ENCODE results near the gene ABCB9.
A peak's percentile ranks its signal among the peaks of the same experiment; 100 is the strongest.

ABCB9 gene

DNA sequence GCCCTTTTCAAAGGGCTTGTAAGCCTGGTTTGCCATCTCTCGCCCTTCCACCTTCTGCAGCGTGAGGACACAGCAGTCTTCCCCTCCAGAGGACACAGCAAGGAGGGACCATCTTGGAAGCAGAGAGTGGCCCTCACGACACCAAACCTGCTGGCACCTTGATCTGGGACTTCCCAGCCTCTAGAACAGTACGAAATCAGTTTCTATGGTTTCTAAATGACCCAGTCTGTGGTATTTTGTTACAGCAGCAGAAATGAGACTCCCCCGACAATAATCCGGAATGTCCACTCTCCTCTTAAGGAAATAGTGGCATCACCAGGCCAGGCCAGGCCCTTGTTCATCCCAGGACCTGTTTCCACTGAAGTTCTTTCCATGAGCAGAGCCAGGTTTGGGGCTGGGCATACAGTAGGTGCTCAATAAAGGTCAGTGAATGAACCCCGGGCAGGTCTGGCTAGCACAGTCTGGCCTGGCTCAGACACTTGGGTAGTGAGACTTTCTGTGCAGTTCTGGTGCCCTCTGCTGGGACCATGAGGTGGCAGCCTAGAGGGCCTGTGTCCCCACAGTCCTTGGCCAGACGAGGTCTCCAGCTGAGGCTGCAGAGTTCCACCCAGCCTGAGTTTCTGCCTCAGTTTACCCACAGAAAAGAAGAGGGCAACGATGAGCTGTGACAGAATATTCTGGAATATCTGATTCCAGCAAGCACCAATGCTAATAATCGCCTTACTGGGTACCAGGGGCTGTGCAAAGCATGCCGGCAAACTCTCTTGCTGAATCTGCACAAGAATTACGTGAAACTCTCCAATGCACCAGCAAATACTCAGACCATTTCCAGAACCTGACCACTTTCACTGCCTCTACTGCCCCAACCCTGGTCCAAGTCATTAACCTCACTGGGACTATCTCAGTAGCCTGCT, 14.0 kb downstream of the ABCB9 start:
- TF ChIP-seq, protein P1, sequence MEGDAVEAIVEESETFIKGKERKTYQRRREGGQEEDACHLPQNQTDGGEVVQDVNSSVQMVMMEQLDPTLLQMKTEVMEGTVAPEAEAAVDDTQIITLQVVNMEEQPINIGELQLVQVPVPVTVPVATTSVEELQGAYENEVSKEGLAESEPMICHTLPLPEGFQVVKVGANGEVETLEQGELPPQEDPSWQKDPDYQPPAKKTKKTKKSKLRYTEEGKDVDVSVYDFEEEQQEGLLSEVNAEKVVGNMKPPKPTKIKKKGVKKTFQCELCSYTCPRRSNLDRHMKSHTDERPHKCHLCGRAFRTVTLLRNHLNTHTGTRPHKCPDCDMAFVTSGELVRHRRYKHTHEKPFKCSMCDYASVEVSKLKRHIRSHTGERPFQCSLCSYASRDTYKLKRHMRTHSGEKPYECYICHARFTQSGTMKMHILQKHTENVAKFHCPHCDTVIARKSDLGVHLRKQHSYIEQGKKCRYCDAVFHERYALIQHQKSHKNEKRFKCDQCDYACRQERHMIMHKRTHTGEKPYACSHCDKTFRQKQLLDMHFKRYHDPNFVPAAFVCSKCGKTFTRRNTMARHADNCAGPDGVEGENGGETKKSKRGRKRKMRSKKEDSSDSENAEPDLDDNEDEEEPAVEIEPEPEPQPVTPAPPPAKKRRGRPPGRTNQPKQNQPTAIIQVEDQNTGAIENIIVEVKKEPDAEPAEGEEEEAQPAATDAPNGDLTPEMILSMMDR (conservative IDR thresholded peaks at IDR 0.05; ENCODE audit: control insufficient read depth, insufficient read depth, low read depth, low read length): peak; percentile 96
- peak; percentile 73 for DNase-seq (ENCODE audit: low read depth)
- H3K4me3 ChIP-seq (ENCODE audit: control insufficient read depth, low read depth, low read length): no peak overlapping the region

DNA sequence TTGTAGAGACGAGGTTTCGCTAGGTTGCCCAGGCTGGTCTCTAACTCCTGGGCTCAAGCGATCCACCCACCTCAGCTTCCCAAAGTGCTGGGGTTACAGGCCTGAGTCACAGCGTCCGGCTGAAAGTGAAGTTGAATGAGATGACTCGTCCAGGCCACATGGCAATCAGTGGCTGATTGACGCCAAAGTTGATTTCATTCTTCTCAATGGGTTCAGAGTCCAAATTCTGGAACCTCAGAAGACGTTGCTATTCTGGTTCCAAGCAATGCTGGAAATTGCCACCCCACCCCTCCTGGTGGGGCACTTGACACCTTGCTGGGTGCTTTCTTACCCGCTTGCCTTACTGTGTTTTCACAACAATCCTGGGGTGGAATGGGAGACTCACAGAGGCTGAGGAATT, 14.9 kb downstream of the ABCB9 start:
- no peak overlapping the region for H3K4me3 ChIP-seq (ENCODE audit: control insufficient read depth, low read depth, low read length)
- DNase-seq (ENCODE audit: low read depth): peak; percentile 71
- TF ChIP-seq, protein P1 (conservative IDR thresholded peaks at IDR 0.05; ENCODE audit: control insufficient read depth, insufficient read depth, low read depth, low read length): no peak

DNA sequence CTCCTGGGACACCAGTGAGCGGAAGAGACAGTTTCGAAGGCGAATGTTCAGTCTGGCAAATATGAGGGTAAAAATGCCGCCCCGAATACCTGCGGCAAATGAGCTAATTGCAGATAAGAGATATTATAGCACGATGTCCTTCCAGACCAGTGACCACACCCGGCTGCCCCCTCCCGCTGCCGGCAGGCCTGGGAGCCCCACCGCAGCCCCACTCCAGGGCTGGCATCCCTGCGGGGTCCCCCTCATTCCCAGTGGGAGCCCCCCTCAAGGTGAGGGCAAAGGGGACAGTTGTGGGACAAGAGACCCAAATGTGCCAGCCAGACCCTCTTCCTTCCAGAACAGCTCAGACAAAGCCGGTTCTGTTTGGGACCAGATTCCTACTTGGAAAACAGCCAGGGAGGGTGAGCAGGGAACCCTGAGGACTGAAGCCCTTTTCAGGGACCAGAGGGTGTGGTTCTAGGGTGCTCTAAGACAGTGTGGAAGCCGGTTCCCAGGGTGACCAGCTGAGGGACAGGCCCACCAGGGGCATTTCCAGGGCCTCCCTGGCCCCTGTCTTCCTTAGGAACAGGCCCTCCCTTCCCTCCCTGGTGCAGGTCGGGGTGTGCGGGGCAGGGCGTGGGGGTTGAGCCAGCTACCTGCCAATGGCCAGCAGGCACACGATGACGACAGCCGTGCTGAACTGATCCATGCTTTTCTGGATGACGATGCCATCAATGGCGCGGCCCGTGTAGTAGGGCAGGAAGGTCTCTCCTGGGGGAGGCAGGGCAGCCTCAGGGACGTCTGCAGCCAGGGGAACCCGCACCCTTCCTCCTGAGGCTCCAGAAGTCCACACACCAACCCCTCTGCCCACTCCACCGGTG, 16.2 kb downstream of the ABCB9 start:
- DNase-seq (ENCODE audit: low read depth): no peak
- no peak overlapping the region for H3K4me3 ChIP-seq (ENCODE audit: control insufficient read depth, low read depth, low read length)
- TF ChIP-seq, protein P1 (conservative IDR thresholded peaks at IDR 0.05; ENCODE audit: control insufficient read depth, insufficient read depth, low read depth, low read length): no peak

DNA sequence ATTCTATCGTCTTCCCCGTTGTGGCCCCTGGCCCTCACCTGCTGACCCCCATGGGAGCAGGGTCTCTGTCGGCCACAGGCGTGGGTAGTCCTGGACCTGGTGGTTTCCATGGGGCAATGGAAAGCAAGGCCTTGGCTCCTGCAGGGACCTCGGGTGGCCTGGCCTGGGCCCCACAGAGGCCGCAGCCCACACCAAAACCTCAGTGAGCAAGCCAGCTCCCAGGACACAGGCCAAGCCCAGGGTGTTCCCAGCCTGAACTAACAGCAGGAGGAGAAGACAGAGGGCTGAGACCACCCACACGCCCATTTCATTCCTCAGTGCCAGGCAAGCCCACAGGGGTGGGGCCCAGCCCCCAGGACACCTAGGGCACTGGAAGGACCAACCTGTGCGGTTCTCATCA, 16.9 kb downstream of the ABCB9 start:
- DNase-seq (ENCODE audit: low read depth): no peak
- TF ChIP-seq, protein P1 (conservative IDR thresholded peaks at IDR 0.05; ENCODE audit: control insufficient read depth, insufficient read depth, low read depth, low read length): no peak
- H3K4me3 ChIP-seq (ENCODE audit: control insufficient read depth, low read depth, low read length): no peak overlapping the region

DNA sequence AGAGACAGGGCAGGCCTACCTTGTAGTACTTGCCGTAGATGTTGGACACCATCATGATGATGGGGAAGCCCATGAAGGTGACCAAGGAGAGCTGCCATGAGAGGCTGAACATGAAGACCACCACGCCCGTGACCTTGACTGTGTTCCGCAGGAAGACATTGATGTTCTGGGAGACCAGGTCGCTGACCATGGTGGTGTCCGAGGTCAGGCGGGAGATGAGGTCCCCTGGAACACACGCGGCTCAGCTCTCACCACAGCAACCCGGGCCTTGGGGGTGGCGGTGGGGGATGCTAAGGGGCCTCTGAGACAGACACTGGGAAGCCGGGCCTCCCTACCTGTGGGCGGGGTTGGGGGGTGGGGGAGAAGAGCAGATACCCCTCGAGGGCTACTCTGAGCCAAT, 17.7 kb downstream of the ABCB9 start:
- DNase-seq (ENCODE audit: low read depth): no peak
- no peak overlapping the region for H3K4me3 ChIP-seq (ENCODE audit: control insufficient read depth, low read depth, low read length)
- TF ChIP-seq, protein P1 (conservative IDR thresholded peaks at IDR 0.05; ENCODE audit: control insufficient read depth, insufficient read depth, low read depth, low read length): no peak

DNA sequence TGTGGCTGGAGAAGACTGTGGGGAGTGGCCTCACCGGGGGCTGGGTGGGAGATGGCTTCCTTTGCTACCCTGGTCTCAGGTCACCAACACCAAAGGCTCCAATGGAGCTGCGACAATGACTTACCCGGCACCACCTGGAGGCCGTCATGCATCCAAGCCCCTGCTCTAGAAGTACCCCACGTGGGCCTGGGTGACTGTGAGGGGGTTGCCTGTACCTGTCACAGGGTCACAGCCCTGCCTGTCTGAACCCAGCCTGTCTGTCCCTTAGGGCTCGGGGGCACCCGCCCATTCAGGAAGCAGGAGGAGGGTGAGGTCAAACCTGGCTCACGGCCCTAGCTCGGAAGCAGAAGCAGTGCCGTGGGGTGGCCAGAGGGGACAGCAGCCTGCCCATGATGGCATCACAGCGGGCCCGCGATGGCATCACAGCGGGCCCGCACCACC, 18.9 kb downstream of the ABCB9 start:
- no peak for DNase-seq (ENCODE audit: low read depth)
- H3K4me3 ChIP-seq (ENCODE audit: control insufficient read depth, low read depth, low read length): no peak overlapping the region

More for the DNA sequence above, 18.9 kb downstream of the ABCB9 start:
- TF ChIP-seq, protein P1 (conservative IDR thresholded peaks at IDR 0.05; ENCODE audit: control insufficient read depth, insufficient read depth, low read depth, low read length): no peak

Data from fibroblast of mammary gland (primary cell).